Breast epithelium (tissue), 3 donors: Measurements from ENCODE around the gene NUDT15.

Source experiments
- POLR2A ChIP-seq: fragments of 450-650 bp; IDR thresholded peaks from one replicate; pipeline ENCODE4 v1.6.1; 2016; ENCODE audit warnings: antibody characterized with exemption, mild to moderate bottlenecking, moderate library complexity
- TF ChIP-seq, protein P1 (sequence below), 3 donors: fragments of 450-650 bp; IDR thresholded peaks; one replicate each; pipeline ENCODE4 v1.5.1; 2016 to 2017; ENCODE audit warnings: antibody characterized with exemption in 3 of 3, mild to moderate bottlenecking in 3 of 3, moderate library complexity in 3 of 3

DNA sequence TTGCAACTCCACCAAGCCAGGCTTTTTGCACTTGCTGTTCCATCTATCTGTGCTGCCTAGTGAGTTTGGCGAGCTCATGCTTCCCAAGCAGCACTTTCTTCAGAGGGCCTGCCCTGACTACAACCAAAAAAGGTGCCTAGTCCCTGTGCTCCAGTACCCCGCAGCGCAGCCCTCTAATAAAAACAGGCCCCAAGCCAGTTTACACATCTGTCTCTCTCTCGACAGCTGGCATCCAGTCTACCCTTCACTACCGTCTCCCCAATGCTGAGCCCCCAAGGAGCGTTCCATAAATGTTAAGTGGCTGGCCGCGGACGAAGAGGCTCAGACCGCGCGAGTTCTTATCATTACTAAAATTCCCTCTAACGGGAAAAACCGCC, 56.9 kb downstream of the NUDT15 start:
- TF ChIP-seq, protein P1, sequence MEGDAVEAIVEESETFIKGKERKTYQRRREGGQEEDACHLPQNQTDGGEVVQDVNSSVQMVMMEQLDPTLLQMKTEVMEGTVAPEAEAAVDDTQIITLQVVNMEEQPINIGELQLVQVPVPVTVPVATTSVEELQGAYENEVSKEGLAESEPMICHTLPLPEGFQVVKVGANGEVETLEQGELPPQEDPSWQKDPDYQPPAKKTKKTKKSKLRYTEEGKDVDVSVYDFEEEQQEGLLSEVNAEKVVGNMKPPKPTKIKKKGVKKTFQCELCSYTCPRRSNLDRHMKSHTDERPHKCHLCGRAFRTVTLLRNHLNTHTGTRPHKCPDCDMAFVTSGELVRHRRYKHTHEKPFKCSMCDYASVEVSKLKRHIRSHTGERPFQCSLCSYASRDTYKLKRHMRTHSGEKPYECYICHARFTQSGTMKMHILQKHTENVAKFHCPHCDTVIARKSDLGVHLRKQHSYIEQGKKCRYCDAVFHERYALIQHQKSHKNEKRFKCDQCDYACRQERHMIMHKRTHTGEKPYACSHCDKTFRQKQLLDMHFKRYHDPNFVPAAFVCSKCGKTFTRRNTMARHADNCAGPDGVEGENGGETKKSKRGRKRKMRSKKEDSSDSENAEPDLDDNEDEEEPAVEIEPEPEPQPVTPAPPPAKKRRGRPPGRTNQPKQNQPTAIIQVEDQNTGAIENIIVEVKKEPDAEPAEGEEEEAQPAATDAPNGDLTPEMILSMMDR (IDR thresholded peaks at IDR 0.05): no peak
- no peak for TF ChIP-seq POLR2A
